Stimulated activated CD8-positive, alpha-beta memory T cell treated with anti-CD3 and anti-CD28 coated beads, Interleukin-12 subunit alpha, Interleukin-12 subunit beta, amount 100 ng/mL, for 24 hours (primary cell): Measurements from ENCODE around the gene BZW1.
A peak's percentile ranks its signal among the peaks of the same experiment; 100 is the strongest.

Source experiments
- DNase-seq: peaks from one replicate; pipeline ENCODE4 v3.0.0-alpha.2; 2020; ENCODE audit errors: extremely low read depth

Gene BZW1

GRCh38 chr2:200811333-200812121 is at the start of gene BZW1:
TSS of gene BZW1 (plus strand) at chr2:200811910. CDS start at chr2:200813218, 1,308 bp downstream.
- DNase-seq: peak; percentile 91

DNA sequence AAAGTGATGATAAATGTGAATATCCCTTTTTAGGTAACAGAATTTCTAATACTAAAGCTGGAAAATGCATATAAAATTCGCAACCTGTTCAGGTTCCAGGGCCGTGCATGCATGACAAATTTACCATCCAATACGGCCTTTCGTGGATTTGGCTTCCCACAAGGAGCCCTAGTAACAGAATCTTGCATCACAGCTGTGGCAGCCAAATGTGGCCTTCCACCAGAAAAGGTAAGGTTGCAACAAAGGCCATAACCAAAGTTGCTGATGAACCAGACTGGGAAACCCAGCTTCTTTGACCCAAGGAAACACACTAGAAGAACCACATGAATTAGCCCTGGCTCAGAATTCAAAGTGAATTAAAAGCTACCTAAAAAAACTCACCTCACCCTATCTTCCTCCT is 49.6 kb upstream of the BZW1 start:
- no peak for DNase-seq

GRCh38 chr2:200763422-200763821 is 48.3 kb upstream of the BZW1 start:
- no peak for DNase-seq

GRCh38 chr2:200765139-200765951 is 46.4 kb upstream of the BZW1 start:
- DNase-seq: peak; percentile 24

DNA sequence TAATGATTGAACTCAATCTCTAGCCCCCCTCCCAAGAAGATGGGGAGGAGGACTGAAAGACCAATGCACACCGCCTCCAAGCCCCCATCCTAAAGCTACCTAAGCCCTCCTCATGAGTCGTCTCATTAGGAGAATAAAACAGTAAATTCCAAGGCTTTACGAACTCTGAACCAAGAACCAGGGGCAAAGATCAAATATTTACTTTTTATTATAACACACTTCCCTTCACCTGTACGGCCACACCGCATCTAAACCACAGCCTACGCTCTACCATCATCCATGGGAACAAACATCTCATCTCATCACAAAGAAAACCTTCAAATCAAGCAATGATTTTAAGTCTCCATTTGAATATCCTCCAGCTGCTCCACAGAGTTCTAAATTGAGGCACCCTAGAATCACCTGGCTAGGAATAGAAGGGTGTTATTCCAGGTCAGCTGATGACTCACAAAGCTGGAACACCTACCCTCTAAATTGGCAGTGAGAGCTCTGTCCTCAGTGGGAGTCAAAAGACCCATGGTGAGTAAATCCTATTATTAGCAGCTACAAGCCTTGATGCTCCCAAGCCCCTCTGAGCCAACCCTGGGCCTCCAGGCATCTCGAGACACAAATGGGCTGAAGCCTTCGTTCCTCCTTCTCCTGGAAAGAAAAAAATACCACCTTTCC is 45.6 kb upstream of the BZW1 start:
- no peak for DNase-seq

- DNase-seq: no peak
Observed at GRCh38 chr2:200767111-200767885, 44.4 kb upstream of the BZW1 start.

- DNase-seq: no peak
Observed at GRCh38 chr2:200770847-200771246, 40.9 kb upstream of the BZW1 start.

DNA sequence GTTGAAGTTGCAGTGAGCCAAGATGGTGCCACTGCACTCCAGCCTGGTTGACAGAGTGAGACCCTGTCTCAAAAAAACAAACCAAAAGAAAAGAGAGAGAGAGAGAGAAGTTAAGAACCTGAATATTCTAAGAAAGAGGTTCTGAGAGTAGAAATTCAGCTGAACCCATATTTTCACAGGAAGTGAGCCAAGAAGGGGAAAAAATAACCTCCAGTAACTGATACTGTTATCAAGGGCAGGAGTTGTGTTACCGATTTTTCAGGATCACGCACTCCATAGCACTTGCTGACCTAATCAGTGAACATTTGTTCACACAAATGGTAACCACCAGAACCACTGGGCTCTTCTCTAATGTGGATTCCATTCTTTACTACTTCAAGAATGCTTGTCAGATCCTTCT is 39.1 kb upstream of the BZW1 start:
- no peak for DNase-seq

DNA sequence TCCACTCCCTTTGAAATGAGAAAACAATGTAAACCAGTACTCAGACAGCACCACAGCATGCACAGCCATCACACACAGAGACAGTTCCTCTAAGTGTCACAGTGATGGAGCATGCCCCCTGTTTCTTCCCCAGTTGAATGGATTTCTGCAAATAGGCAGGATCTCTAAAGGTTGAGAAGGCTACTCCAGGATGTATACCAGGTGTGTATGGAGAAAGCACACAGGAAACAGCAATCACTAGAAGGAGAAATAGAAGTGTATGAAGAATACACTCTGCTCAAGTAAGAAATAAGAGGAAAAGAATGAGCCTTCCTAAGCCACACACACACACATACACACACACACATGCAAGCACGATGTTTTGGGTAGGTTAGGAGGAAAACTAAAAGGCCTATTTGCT is 38.6 kb upstream of the BZW1 start:
- no peak for DNase-seq

- DNase-seq: no peak
Observed at GRCh38 chr2:200774920-200775319, 36.8 kb upstream of the BZW1 start.

GRCh38 chr2:200777275-200777674 is 34.4 kb upstream of the BZW1 start:
- DNase-seq: no peak

DNA sequence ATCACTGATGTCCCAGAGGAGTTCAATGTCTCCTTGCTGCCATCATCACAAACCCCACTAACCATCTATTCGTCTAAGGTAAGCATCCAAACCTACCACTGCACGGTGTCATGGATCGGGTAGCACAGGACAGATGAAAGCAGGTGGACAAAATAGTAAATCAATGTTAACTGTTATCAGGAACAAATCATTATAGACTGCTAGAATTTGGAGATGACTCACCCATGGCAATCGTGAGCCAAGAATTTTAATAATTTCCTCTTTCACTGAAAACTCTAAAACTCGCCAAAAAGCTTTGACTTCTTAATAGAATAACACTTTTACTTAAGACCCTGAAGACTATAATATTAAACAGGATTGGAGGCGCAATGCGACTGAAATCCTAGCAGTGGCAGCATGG is 33.7 kb upstream of the BZW1 start:
- no peak for DNase-seq

DNA sequence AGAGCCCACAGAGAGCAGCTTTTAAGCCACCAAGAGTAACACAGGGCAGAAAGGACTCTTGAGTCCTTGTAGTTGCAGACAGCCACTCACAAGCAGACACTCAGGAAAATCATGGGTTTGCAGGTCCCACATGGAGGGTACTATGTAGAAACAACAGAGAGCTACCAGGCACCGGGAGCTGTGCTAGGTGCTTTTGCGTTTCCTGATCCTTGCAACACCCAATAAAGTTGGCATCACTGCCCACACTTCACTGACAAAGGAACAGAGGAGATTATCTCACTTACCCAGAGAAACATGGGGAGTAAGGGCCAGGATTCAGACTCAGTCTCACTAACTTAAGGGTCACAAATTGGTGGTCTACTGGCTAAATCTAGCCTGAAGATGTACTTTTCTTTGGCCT is 32.5 kb upstream of the BZW1 start:
- DNase-seq: no peak

DNA sequence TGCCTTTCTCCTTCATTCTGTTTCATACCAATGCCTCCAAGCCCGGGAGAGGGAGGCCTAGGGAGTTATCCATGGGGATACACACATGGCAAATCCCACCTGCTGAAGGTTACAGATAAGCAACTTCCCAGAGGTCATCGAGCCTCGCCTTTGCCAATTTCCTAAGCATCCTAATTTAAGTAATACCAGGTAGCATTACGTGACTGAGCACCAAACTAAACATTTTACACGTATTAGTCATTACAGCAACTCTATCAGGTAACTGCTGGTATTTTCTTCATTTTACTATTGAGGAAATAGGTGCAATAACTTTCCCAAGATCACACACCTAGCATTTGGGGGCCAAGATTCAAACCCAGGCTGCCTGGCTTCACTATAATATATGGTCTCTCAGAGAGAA is 30.1 kb upstream of the BZW1 start:
- DNase-seq: no peak

- no peak for DNase-seq
Observed at GRCh38 chr2:200782251-200782650, 29.5 kb upstream of the BZW1 start.

DNA sequence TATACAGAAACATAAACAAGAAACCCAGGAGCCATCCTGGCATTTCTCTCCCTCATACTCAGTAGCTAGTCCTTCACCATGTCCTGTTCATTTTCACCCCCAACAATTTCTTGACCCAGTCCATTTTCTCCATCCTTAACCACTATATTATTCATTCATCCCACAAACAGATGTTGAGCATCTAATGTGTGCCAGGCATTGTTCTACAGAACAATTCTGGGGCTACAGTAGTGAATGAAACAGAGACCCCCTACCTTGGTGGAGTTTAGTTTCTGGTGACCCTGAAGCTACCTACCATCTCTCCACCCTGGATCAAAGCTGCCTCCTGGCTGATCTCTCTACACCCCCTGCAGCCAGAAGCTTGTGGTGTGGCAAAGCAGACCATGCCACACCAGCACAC is 27.5 kb upstream of the BZW1 start:
- DNase-seq: no peak

- no peak for DNase-seq
Observed at GRCh38 chr2:200786423-200786822, 25.3 kb upstream of the BZW1 start.

DNA sequence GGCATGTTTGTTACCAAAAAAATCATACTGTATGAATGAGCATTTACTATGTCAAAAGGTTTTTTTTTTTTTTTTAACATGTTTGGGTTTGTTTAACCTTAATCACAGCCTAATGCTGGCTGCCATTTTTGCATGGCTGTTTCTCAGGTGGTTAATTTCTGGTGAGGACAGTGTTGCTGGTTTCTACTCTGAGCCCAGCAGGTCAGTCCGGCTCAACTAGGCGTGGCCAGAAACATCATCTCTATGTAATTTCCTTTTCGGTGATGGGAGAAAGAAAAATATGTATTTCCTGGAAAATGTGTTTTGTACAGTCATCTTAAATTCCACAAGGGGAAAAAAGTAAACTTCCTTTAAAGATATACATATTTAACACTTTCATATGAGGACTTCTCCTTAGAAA is 24.9 kb upstream of the BZW1 start:
- no peak for DNase-seq

DNA sequence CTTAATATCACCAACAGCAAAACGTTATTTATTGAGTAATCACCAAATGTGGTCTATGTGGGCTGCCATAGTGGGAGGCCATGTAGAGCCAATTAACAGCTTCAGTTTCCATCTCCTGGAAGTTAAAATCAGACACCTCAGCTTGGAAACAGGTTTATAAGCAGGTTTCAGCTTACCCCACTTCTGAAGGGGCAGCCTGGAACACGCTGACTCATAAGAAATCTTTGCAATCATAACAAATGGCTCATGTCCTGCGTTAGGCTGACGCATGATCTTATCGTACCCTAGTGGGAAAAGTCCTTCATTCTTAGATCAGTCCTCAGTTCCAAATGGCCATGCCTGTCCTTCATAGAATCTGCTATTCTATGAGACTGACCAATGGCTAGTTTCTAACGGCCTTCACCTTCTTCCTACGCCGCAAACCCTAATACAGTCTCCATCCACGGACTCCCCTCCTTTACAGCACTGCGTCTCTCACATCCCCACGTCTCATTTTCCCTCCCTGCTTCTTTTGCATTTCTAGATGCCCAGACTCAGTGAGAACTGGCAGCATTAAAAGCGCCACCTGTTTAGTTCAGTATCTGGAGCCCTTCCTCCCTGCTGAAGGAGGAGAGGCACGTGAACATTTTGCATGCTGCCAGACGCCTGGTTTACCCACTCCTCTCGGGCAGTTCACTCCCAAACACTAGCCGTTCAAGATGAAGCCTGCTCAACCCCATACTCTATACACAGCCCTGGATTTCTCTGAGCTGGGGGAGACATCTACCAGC is 24.2 kb upstream of the BZW1 start:
- DNase-seq: no peak

DNA sequence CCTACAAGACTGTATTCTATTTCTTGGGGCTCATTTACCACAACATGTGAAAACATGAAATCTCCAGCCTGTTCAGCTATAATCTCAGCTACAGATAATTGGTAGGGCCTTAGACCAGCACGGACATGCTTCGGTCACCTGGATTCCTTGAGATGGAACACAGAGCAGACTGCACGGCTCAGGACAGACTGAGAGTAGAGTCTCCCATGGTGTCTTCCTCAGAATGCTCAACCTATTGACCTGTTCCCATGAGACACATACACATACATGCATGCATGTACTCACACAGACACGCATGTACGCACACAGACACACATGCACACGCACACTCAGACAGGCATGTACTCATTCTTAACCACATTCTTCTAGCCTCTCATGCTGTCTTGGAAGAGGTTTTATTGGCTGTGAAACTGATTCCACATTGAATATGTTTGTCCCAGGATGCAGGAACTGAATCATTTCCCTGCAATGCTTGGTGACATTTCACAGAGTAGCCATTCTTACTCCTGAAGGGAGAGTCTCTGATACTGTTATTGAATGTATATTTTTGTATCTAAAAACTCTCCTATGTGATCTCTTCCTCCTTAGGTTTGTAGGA is 23.5 kb upstream of the BZW1 start:
- no peak for DNase-seq

- no peak for DNase-seq
Observed at GRCh38 chr2:200790185-200790584, 21.5 kb upstream of the BZW1 start.
